Left hindlimb (tissue), 1 donor: ENCODE results near the gene APBA3.

Experiments used
- DNase-seq: peaks from one replicate; pipeline ENCODE4 v3.0.0-alpha.2; 2018

APBA3 gene, protein sequence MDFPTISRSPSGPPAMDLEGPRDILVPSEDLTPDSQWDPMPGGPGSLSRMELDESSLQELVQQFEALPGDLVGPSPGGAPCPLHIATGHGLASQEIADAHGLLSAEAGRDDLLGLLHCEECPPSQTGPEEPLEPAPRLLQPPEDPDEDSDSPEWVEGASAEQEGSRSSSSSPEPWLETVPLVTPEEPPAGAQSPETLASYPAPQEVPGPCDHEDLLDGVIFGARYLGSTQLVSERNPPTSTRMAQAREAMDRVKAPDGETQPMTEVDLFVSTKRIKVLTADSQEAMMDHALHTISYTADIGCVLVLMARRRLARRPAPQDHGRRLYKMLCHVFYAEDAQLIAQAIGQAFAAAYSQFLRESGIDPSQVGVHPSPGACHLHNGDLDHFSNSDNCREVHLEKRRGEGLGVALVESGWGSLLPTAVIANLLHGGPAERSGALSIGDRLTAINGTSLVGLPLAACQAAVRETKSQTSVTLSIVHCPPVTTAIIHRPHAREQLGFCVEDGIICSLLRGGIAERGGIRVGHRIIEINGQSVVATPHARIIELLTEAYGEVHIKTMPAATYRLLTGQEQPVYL

DNA sequence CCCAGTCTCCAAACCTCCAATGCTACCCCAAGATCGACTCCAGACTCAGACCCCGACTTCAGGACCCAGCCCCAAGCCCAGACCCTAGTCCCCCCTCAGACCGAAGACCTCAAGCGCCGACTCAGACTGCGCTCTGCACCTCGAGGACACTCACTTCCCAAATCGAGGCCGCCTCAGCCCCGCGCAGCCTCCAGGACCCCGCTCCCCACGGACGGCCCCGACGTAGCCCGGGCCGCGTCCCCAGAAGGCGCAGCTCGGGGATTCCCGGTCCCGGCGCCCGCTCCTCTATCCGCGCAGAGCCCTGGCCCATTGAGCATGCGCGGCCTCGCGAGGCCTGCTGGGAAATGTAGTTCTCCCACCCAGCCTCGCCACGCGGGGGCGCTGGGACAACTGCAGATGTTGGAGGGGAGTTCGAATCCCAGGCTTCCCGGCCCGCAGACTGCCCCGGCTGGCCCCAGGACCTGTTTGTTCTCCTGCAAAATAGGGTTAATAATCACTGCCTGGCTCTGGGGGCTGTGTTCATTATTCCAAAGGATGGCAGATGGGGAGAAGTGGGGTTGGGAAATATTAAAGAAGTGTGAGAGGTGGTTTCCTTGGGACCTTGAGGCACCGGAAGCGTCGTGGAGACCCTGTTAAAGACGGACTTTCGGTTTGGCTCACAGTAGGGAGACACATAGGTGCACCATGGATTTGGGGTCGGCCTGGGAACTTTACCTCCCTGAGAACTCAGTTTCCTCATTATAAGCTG lies at the start of gene APBA3:
TSS of gene APBA3 (minus strand) at position 311 of the 748 bp plus-strand sequence. CDS start 1,428 bp downstream, outside the sequence.
- peak; percentile 90 for DNase-seq

DNA sequence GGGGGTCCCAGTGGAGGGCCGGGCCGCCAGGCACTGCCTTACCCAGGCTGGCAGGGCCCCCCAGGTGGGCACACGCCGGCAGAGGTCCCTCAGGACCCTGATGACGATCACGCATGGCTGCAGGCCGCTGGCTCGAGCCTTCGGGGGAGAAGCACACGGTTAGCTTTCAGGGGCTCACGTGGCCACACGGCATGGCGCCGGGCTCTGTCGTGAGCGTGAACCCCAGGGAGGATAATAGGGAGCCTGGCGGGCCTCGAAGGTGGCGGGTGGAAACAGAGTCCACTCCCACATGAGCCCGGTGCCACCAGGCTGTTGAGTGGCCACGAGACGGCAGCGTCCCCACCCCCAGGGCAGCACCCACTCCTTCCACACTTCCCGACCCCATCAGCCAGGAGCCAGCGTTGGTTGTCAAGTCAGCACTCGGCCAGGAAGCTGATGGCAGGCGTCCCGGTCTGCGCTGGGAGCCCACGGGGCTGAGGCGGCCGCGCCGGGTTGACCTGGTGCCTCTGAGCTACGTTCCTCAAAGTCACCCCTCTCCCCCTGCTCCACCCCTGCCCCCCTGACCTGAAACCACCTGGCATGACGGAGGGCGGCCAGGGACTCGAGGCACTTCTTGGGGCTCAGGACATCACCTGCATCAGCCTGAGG lies 49.3 kb upstream of the APBA3 start:
- no peak for DNase-seq

DNA sequence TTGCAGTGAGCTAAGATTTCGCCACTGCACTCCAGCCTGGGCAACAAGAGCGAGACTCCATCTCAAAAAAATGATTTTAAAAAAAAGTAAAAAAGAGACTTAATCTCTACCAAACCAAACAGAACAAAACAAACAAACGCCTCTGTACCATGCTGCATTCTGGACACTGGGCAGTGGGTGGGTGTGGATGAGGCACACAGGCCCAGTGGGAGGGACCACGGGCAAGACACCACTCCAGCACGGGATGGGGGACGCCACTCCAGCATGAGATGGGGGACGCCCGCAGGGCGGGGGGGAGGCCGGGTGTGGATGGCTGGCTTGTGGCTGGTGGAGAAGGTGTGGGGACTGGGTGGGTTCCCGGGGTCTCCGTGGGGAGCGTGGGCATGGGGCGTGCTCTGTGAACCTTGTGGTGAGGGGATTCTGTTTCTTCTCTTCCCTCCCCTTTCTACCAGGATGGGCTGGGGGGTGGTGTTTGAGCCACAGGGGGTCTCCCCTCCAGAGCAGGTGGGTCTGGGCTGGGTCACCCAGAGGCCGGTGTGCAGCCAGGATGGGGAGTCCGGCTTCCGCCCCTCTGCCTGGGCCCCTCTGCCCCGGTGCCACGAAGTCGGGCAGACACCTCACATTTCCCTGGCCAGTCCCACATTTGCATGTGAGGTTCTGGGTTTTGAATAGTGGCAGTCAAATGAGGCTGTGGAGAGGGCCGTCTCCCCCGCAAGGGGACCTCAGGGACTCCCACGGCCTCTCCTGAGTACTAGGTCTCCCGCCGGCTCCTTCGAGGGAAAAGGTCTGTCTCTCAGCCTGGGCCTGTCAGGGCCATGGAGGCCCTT lies 48.6 kb upstream of the APBA3 start:
- DNase-seq: no peak

DNA sequence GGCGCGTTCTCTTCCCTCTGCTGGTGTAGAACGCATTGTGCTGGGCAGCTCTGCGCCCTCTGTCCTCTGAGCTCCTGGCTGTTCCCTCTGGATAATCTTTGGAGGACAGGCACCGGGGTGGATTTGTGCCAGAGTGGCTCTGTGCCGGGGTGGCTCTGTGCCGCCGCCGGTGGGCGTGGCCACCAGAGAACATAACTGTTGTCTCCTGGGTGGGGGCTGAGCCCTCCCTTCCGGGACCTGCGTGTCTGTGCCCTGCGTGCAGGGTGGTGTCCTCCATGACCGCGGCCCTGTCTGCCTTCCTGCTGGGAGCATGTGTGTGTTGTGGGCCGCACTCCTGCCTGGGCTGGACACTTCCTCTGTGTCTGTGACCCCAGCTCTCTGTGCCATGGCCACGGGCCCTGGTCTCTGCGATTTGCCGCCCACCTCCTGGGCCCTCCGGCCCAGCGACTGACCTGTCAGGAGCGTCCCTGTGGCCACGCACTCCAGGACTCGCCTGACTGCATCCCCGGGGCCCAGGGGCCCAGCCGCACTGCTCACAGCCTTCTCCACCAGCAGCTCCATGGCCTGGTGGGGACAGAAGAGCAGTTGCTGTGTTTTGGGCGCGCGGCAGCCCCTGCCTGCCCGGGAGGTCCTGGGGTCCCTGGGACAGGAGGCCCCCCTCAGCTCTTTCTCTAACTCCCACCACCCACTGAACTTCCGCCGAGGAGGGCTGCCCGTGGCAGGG lies 47.1 kb upstream of the APBA3 start:
- no peak for DNase-seq

DNA sequence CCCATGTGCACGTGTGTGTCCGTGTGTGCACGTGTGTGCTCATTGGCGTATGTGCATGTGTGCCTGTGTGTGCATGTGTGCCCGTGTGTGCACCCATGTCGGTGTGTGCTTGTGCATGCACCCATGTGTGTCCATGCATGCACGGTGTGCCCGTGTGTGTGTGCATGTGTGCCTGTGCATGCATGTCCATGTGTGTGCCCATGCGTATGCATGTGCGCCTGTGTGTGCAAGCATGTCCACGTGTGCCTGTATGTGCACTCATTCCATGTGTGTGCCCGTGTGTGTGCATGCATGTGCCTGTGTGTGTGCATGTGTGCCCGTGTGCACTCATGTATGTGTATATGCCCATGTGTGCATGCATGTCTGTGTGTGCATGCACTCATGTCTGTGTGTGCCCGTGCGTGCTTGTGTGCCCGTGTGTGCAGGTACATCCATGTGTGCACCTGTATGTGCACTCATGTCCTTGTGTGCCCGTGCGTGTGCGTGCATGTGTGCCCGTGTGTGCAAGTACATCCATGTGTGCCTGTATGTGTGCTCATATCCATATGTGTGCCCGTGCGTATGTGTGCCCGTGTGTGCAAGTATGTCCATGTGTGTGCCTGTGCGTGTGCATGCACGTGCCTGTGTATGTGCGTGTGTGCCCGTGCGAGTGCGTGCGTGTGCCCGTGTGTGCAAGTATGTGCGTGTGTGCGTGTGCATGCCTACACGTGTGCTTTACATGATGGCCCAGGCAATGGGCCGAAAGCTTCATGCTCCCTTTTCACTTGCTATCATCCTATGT lies 46.3 kb upstream of the APBA3 start:
- DNase-seq: no peak

GRCh38 chr19:3807131-3807480 lies 45.6 kb upstream of the APBA3 start:
- no peak for DNase-seq

DNA sequence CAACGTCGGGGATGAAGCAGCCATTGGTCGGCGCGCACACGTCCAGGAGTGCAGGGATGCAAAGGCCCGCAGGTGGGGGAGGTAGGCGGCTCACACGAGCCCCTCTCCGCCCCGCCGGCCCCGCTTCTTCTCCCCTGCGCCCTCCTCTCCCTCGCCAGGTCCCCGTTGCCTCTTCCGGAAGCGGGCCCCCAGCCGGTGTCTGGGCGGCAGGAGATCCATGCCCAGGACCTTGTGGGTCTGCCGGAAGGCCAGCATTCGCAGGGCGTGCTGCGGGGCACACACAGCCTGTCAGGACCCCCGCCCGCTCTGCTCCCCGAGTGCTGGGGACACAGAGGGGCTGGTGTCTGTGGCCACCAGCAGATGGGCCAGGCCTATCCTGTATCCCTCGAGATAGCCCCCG lies 44.4 kb upstream of the APBA3 start:
- no peak for DNase-seq

GRCh38 chr19:3804429-3804828 lies 42.9 kb upstream of the APBA3 start:
- DNase-seq: no peak

DNA sequence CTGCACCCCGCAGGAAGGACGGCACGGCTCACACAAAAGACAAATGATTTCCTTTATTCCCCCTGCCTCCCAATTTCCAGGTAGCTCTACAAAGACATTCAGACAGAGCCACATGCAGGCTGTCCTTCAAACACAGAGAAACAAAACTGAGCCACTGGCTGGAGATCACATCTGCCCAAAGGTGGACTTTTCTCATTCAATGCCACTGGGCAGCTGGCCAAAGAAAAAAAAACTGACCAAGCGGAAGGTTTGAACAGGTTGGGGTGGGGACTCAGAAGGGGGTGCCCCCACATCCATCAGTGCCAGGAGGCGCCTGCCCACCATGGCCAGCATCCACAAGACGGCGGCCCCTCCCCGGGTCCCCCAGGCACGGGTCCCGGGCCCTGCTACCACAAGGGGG lies 42.5 kb upstream of the APBA3 start:
- DNase-seq: no peak

DNA sequence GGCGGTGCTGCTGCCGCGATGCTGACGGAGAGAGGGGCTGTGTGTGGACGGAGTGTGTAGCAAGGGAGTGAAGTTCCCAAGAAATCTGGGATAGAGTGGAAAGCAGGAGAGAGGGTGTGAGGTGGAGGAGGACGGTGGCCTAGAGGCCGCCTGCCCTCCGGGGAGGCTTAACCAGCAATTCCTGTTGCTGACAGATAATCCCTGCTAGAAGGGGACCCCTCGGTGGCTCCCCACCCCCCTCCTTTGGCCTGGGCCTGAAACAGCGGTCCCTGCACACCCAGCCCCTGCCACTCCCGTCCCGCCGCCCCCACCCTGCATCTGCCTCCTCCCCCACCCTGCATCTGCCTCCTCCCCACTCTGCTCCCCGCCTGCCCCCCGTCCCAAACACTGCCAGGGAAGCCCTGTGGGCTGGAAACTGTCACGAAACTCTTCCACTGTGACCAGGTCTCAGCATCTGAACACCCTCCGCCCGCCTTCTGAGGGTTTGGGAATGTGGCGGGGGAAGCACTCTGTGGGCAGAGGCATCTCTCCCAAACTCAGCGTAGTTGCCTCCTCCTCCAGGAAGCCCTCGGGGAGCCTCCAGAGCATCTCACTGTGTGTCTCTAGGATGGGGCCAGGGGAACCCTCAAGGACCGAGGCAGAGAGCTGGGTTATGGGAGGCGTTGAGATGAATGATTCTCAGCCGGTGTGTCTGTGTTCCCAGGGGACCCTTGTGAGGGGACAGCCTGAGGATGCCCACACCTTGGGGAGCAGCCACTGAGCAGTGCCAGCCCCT lies 41.8 kb upstream of the APBA3 start:
- DNase-seq: no peak

GRCh38 chr19:3801412-3802096 lies 40.1 kb upstream of the APBA3 start:
- peak; percentile 62 for DNase-seq

GRCh38 chr19:3800996-3801395 lies 39.5 kb upstream of the APBA3 start:
- no peak for DNase-seq

DNA sequence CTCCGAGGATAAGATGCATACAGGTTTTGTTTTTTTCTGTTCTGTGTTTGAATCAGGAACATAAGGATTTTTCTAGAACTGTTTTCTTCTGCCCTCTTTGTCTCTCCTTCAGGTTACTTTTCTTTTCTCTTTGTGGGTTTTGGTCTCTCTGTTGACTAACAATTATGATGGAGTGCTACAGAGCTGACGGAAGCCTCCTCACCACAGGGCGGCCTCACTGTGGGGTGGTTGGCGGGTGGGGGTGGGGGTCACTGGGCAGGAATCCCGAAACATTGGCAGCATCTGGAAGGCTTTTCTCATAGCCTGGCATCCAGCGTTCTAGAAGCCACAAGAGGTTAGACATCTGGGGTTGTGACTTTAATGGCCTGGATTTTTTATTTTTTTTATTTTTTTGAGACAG lies 36.6 kb upstream of the APBA3 start:
- no peak for DNase-seq

DNA sequence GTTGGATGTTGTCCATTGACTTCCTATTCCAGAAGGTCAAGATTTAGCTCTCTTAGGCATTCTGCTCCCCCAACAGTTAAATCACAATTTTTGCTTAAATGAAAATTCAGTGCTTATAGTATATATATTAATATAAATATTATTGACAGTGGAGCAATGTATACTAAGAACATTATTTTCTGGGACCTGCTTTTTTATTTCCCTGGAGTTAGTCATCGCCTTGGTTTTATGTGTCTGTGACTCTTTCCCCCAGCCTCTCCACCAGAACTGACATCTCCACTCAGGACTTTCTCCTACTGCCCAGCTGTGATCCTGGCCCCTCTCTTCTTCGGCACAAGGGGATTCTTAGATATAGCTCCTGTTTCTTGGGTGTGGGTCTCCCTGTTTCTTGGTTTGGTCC lies 34.9 kb upstream of the APBA3 start:
- no peak for DNase-seq

DNA sequence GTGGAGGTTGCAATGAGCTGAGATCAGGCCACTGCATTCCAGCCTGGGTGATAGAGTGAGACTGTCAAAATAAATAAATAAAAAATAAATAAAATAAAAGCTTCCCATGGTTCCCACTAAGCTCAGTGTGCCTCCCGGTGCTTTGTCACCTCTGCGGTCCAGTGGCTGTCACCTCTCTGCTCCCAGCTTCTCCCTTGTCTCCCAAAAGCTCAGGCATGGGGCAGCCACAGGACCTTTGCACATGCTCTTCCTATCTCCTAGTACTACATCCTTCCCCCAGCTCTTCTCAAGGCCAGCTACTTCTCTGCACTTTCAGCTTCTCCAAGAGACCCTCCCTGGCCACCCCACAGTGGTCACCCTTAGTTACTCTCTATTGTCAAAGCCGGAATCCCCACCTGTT lies 32.3 kb upstream of the APBA3 start:
- no peak for DNase-seq

GRCh38 chr19:3792114-3792513 lies 30.6 kb upstream of the APBA3 start:
- no peak for DNase-seq

DNA sequence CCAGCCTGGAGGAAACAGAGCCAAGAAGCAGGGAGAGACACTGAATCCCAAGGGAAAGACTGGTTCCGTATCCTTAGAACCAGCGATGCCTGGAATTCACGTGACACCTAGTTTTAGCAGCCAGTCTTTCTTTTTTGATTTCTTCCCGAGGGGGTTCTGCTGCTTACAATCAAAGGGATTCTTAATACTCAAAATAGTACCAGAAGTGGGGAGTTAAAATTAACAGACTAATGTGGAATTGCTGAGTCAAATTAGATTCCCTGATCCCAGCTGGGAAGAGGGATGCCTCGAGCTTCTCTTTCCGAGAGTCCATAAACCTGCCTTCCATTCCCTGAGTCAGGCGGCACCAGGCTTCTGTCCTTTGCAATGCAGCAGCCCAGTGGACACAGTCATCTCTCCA lies 29.4 kb upstream of the APBA3 start:
- no peak for DNase-seq

GRCh38 chr19:3790209-3790734 lies 28.8 kb upstream of the APBA3 start:
- DNase-seq: no peak
